Stimulated activated CD4-positive, alpha-beta T cell treated with anti-CD3 and anti-CD28 coated beads, Interleukin-15, amount 100 ng/mL, for 48 hours (primary cell): ENCODE results near the gene PSAP.

Experiments
- DNase-seq, 2 donors: peaks; one replicate each; pipeline ENCODE4 v3.0.0-alpha.2; 2020; ENCODE audit warnings: low read depth in 2 of 2

The PSAP gene

GRCh38 chr10:71810048-71810750, 40.9 kb downstream of the PSAP start:
- no peak for DNase-seq

- DNase-seq, result no peak
Observed at GRCh38 chr10:71809628-71810027, 41.4 kb downstream of the PSAP start.

GRCh38 chr10:71807557-71808510, 43.2 kb downstream of the PSAP start:
- no peak for DNase-seq

- no peak for DNase-seq
Observed at GRCh38 chr10:71806704-71807556, 44.1 kb downstream of the PSAP start.

GRCh38 chr10:71805776-71806703, 45.0 kb downstream of the PSAP start:
- no peak for DNase-seq

GRCh38 chr10:71804077-71804476, 47.0 kb downstream of the PSAP start:
- DNase-seq, result no peak

GRCh38 chr10:71802715-71803488, 48.1 kb downstream of the PSAP start:
- no peak for DNase-seq

GRCh38 chr10:71802235-71802634, 48.8 kb downstream of the PSAP start:
- DNase-seq, result no peak

GRCh38 chr10:71801361-71801760, 49.7 kb downstream of the PSAP start:
- DNase-seq, result no peak

- no peak for DNase-seq
Observed at GRCh38 chr10:71799608-71800453, 51.2 kb downstream of the PSAP start.

GRCh38 chr10:71799112-71799511, 51.9 kb downstream of the PSAP start:
- no peak for DNase-seq

- no peak for DNase-seq
Observed at GRCh38 chr10:71798308-71798624, 52.8 kb downstream of the PSAP start.

- no peak for DNase-seq
Observed at GRCh38 chr10:71797533-71798307, 53.3 kb downstream of the PSAP start.

- no peak for DNase-seq
Observed at GRCh38 chr10:71796749-71797405, 54.2 kb downstream of the PSAP start.

GRCh38 chr10:71795248-71795647, 55.8 kb downstream of the PSAP start:
- DNase-seq, result no peak

GRCh38 chr10:71790749-71791440, 60.2 kb downstream of the PSAP start:
- no peak for DNase-seq

GRCh38 chr10:71789871-71790270, 61.2 kb downstream of the PSAP start:
- no peak for DNase-seq
